SK-N-SH treated with all-trans-retinoic acid at 6 μM for 48 hours (cell line): ENCODE results near the gene RASAL2.

Experiments
- ARNTL ChIP-seq: fragments of 450-650 bp; formaldehyde crosslinking; IDR thresholded peaks from 2 replicates; pipeline ENCODE4 v1.5.0; 2020; ENCODE audit warnings: low read depth, mild to moderate bottlenecking, moderate library complexity, borderline replicate concordance
- CSDC2 ChIP-seq: fragments of 250-450 bp; sonication (Bioruptor Pico); IDR thresholded peaks from 2 replicates; pipeline ENCODE4 v1.5.0; 2020; ENCODE audit warnings: mild to moderate bottlenecking, moderate library complexity
- ESRRG ChIP-seq: fragments of 250-450 bp; sonication (Bioruptor Pico); IDR thresholded peaks from 2 replicates; pipeline ENCODE4 v1.6.1; 2021; ENCODE audit warnings: mild to moderate bottlenecking
- ISL1 ChIP-seq: fragments of 250-450 bp; sonication (Bioruptor Pico); IDR thresholded peaks from 2 replicates; pipeline ENCODE4 v2.1.2; 2022; ENCODE audit warnings: mild to moderate bottlenecking, moderate library complexity
- PPARA ChIP-seq: fragments of 250-450 bp; sonication (Bioruptor Pico); IDR thresholded peaks from 2 replicates; pipeline ENCODE4 v1.5.0; 2020; ENCODE audit warnings: mild to moderate bottlenecking, borderline replicate concordance
- SNAI2 ChIP-seq: fragments of 250-450 bp; sonication (Bioruptor Pico); IDR thresholded peaks from 2 replicates; pipeline ENCODE4 v1.5.0; 2020; ENCODE audit warnings: mild to moderate bottlenecking, moderate library complexity
- TOX ChIP-seq: fragments of 250-450 bp; sonication (Bioruptor Pico); IDR thresholded peaks from 2 replicates; pipeline ENCODE4 v1.8.0; 2021; ENCODE audit warnings: mild to moderate bottlenecking, moderate library complexity, borderline replicate concordance
- TSHZ2 ChIP-seq: fragments of 250-450 bp; sonication (Bioruptor Pico); IDR thresholded peaks from 2 replicates; pipeline ENCODE4 v1.5.0; 2020; ENCODE audit warnings: mild to moderate bottlenecking, moderate library complexity
- ZC3H10 ChIP-seq: fragments of 250-450 bp; sonication (Bioruptor Pico); IDR thresholded peaks from 2 replicates; pipeline ENCODE4 v1.5.1; 2021; ENCODE audit warnings: mild to moderate bottlenecking, moderate library complexity
- ZFP3 ChIP-seq: fragments of 250-450 bp; sonication (Bioruptor Pico); IDR thresholded peaks from 2 replicates; pipeline ENCODE4 v1.5.0; 2020; ENCODE audit warnings: mild to moderate bottlenecking, moderate library complexity
- ZFP30 ChIP-seq: fragments of 450-650 bp; formaldehyde crosslinking; IDR thresholded peaks from 2 replicates; pipeline ENCODE4 v1.5.0; 2022; ENCODE audit warnings: mild to moderate bottlenecking, moderate library complexity
- ZNF8 ChIP-seq: fragments of 450-650 bp; formaldehyde crosslinking; IDR thresholded peaks from 2 replicates; pipeline ENCODE4 v1.5.0; 2020; ENCODE audit warnings: mild to moderate bottlenecking, moderate library complexity
- TF ChIP-seq, protein P1 (sequence below): fragments of 250-450 bp; sonication (Bioruptor Pico); IDR thresholded peaks from 2 replicates; pipeline ENCODE4 v1.5.1; 2020; ENCODE audit warnings: low read depth, mild to moderate bottlenecking, moderate library complexity
- TF ChIP-seq, protein P2 (sequence below): fragments of 250-450 bp; sonication (Bioruptor Pico); IDR thresholded peaks from 2 replicates; pipeline ENCODE4 v1.8.0; 2020; ENCODE audit warnings: mild to moderate bottlenecking, moderate library complexity, borderline replicate concordance

- no peak for TF ChIP-seq CSDC2
- TF ChIP-seq ARNTL = no peak
- TF ChIP-seq ZC3H10 (CRISPR knock-in tag) = no peak
- no peak for TF ChIP-seq TOX
- TF ChIP-seq ISL1 = no peak
- TF ChIP-seq, protein P1, sequence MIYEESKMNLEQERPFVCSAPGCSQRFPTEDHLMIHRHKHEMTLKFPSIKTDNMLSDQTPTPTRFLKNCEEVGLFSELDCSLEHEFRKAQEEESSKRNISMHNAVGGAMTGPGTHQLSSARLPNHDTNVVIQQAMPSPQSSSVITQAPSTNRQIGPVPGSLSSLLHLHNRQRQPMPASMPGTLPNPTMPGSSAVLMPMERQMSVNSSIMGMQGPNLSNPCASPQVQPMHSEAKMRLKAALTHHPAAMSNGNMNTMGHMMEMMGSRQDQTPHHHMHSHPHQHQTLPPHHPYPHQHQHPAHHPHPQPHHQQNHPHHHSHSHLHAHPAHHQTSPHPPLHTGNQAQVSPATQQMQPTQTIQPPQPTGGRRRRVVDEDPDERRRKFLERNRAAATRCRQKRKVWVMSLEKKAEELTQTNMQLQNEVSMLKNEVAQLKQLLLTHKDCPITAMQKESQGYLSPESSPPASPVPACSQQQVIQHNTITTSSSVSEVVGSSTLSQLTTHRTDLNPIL (CRISPR knock-in tag) = no peak
- TF ChIP-seq, protein P2, sequence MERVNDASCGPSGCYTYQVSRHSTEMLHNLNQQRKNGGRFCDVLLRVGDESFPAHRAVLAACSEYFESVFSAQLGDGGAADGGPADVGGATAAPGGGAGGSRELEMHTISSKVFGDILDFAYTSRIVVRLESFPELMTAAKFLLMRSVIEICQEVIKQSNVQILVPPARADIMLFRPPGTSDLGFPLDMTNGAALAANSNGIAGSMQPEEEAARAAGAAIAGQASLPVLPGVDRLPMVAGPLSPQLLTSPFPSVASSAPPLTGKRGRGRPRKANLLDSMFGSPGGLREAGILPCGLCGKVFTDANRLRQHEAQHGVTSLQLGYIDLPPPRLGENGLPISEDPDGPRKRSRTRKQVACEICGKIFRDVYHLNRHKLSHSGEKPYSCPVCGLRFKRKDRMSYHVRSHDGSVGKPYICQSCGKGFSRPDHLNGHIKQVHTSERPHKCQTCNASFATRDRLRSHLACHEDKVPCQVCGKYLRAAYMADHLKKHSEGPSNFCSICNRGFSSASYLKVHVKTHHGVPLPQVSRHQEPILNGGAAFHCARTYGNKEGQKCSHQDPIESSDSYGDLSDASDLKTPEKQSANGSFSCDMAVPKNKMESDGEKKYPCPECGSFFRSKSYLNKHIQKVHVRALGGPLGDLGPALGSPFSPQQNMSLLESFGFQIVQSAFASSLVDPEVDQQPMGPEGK (CRISPR knock-in tag) = no peak
- TF ChIP-seq TSHZ2 = no peak
- TF ChIP-seq SNAI2 (CRISPR knock-in tag) = no peak
- TF ChIP-seq ZFP3 (CRISPR knock-in tag) = no peak
- no peak for TF ChIP-seq ZFP30 (CRISPR knock-in tag)
- no peak for TF ChIP-seq ZNF8
- TF ChIP-seq ESRRG (CRISPR knock-in tag) = no peak
- TF ChIP-seq PPARA (CRISPR knock-in tag) = no peak
These were observed 433.2 kb downstream of the RASAL2 start for GRCh38 chr1:178527117-178527516.
